GM21786 (cell line): ENCODE measurements around the gene ACKR3.

Source experiments
- ATAC-seq: cut with Tn5 transposase; IDR thresholded peaks from one replicate; pipeline ENCODE4 v1.9.1; 2021; ENCODE audit not compliant: unreplicated experiment

The ACKR3 gene

GRCh38 chr2:236569573-236569973 is at the start of gene ACKR3:
TSS of gene ACKR3 (plus strand) at chr2:236569825. CDS start at chr2:236580466, 10,641 bp downstream.
- ATAC-seq: peak; percentile 77

DNA sequence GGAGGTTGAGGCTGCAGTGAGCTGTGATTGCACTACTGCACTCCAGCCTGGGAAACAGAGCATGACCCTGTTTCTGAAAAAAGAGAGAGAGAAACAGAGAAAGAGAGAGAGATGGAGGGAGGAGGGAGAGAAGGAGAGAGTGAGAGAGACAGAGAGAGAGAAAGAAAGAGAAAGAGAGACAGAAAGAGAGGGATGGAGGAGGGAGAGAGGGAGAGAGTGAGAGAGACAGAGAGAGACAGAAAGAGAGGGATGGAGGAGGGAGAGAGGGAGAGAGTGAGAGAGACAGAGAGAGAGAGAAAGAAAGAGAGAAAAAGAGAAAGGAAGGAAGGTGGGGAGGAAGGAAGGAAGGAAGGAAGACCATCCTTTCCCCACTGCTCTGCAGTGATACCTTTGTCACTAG is 48.1 kb upstream of the ACKR3 start:
- ATAC-seq: no peak

- no peak for ATAC-seq
Measured at GRCh38 chr2:236523249-236523648, 46.4 kb upstream of the ACKR3 start.

- no peak for ATAC-seq
Measured at GRCh38 chr2:236525411-236525997, 44.1 kb upstream of the ACKR3 start.

GRCh38 chr2:236526455-236527158 is 43.0 kb upstream of the ACKR3 start:
- no peak for ATAC-seq

- ATAC-seq: no peak
Measured at GRCh38 chr2:236527159-236527630, 42.4 kb upstream of the ACKR3 start.

GRCh38 chr2:236529606-236530005 is 40.0 kb upstream of the ACKR3 start:
- no peak for ATAC-seq

GRCh38 chr2:236530512-236530911 is 39.1 kb upstream of the ACKR3 start:
- ATAC-seq: no peak

DNA sequence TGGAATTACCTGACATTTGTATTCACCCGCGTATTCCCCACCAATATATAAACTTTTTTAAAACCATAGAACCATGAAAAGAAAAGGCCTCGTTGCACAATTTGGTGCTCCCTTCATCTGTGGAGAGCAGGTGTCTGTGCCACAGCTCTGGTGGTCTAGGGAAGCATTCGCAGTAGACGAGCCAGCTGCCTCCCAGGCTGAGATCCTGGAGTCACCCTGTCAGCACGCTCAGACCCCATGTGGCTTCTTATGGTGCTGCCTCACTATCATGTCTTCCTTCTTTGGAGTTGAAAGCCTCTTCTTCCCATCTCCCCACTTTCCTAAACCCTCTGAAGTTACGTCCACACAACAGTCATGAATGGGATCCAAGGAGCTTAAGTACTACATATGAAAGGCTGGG is 38.4 kb upstream of the ACKR3 start:
- no peak for ATAC-seq

- ATAC-seq: no peak
Measured at GRCh38 chr2:236531996-236532395, 37.6 kb upstream of the ACKR3 start.

DNA sequence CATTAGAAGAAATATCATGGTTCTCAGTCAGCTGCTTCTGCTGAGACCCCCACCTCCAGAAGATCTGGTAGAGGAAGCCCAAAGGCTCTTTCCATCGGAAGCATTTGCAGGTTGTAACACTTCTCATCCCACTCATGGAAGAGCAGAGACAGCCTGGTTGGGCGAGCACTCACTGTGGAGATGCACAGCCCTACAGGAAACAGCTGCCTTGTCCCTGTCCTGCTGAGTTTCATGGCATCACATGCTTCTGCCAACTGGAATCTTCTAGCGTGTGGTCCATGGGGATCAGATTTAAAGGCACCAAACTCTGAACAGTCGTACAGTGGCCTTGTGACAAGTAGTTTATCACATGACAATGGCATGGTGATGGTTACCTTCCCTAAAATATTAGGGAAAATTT is 36.3 kb upstream of the ACKR3 start:
- ATAC-seq: no peak

DNA sequence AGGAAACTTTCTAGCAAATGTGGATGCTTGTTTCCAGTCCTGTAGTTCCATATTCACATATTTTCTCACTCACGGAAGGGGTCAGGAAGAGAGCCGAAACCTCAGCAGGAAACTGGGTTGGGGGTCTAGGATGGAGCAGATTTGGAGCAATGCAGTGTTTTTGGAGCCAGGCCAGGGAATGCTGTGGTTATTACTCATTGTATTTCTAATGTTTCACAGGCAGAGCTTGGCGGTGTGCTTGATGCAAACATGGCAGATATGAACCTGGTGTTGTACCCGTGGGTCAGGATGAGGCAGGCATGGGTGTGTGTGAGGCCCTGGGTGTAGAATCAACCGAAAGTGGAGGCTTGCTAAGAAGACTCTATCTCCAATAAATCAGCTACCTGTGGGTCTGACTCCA is 34.6 kb upstream of the ACKR3 start:
- no peak for ATAC-seq

- ATAC-seq: peak; percentile 59
Measured at GRCh38 chr2:236536727-236537398, 32.8 kb upstream of the ACKR3 start.

DNA sequence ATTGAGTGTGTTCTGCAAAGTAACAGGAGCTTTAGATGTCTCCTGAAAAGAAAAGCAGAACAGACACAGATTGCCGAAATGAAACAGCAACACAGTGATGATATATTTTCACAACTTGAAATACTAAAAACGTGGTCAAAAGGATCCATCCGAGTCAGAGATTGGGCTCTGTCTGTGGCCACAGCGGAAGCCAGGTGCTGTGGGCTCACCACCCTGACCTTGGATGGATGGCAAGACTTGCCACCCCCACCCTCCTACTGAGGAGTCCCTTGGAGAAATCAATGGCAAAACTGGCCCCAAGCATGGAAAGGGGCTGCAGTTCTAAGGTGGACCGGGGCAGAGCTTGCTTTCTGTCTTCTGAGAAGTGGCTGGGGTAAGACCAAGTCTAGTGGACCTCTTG is 31.4 kb upstream of the ACKR3 start:
- ATAC-seq: peak; percentile 50

DNA sequence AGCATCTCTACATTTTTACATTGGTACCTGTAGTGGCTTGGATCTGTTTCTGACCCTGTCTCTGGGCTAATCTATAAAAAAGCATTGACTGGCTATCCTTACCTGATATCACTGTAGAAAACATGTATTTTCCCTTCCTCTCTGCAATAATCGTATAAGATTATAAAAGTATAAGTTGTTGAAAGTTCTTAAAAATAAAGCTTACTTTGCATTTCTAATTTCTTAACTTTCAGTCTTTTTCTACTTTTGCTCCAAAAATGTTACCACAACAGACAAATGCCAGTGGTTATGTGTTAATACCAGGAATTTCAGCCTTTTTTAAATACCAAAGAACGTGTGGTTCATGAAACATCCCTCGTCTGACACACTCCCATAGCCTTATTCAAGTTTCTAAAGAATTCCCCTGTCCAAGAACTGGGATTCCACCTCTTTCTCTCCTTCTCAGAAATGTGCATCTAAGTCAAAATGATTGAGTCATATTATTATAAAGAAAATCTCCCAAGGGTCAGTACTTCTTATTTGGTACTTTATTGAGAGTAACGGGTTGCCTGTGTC is 28.5 kb upstream of the ACKR3 start:
- ATAC-seq: no peak

GRCh38 chr2:236544362-236544761 is 25.3 kb upstream of the ACKR3 start:
- no peak for ATAC-seq

GRCh38 chr2:236545248-236545658 is 24.4 kb upstream of the ACKR3 start:
- ATAC-seq: peak; percentile 46

DNA sequence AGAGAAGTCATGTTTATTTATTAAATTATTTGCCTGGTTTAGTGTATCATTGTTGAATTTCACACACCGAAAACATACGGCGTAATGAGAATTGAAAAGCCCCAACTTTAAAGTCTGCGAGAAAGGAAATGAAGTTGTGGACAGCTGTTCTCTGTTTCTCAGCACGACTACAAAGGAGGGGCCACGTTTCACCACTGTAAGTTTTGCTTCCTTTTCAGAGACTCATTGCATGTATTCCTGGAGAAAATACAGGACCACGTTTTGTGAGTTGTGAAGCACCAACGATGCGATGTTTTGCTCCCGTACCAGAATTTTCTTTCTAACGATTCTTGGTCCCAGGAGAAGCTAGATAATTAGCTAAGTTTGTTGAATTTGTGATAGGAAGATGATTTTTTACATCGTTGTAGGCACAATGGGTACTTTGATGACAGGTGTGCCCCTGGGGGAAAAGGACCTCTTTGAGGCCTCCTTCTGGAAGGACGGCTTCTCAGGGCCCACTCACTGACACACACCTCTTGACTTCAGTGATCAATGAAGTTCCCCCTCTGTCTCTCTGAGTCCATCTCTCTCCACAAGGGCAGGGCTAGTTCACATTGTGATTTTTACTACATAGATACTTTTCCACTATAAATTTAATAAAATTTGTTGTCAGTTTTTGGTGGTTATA is 23.7 kb upstream of the ACKR3 start:
- peak; percentile 54 for ATAC-seq

- ATAC-seq: peak; percentile 17
Measured at GRCh38 chr2:236546561-236547002, 23.0 kb upstream of the ACKR3 start.

- ATAC-seq: no peak
Measured at GRCh38 chr2:236547725-236548124, 21.9 kb upstream of the ACKR3 start.
